Purkinje cell (primary cell): ENCODE data around the gene CPD. TPM values are rescaled to one million over a fixed set of nuclear protein-coding genes. Genes with fewer than 3 reads are reported as not detected.

Experiments used
- polyA plus RNA-seq: library from polyadenylated mRNA; unstranded; fragments of >200 nt; fragmentation: Nextera tagmentation; gene quantifications from 2 replicates; pipeline ENCODE4 v1.2.1, GENCODE V29; 2014

CPD gene
- polyA plus RNA-seq = 14.3 and 15.2 TPM in 2 replicates

DNA sequence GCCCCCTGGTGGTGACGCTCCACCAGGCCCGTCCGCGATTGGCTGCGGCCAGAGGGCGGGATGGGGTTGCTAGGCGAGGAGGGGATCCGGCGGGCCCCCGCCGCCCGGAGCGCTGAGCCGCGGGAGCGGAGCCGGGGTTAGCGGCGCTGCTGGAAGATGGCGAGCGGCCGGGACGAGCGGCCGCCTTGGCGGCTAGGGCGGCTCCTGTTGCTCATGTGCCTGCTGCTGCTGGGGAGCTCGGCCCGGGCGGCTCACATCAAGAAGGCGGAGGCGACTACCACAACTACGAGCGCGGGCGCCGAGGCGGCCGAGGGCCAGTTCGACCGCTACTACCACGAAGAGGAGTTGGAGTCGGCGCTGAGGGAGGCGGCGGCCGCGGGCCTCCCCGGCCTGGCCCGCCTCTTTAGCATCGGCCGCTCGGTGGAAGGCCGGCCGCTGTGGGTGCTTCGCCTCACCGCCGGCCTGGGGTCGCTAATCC lies at the start of gene CPD:
Gene CPD, plus strand, starts transcription at position 103 of the 478 bp plus-strand sequence. Its CDS starts 54 bp downstream, at position 157.

GRCh38 chr17:30333503-30334360 lies 45.0 kb upstream of the CPD start, which contains the start of gene TMIGD1:
TMIGD1 (minus strand) TSS chr17:30334057; CDS start chr17:30332133, 1,924 bp downstream.

DNA sequence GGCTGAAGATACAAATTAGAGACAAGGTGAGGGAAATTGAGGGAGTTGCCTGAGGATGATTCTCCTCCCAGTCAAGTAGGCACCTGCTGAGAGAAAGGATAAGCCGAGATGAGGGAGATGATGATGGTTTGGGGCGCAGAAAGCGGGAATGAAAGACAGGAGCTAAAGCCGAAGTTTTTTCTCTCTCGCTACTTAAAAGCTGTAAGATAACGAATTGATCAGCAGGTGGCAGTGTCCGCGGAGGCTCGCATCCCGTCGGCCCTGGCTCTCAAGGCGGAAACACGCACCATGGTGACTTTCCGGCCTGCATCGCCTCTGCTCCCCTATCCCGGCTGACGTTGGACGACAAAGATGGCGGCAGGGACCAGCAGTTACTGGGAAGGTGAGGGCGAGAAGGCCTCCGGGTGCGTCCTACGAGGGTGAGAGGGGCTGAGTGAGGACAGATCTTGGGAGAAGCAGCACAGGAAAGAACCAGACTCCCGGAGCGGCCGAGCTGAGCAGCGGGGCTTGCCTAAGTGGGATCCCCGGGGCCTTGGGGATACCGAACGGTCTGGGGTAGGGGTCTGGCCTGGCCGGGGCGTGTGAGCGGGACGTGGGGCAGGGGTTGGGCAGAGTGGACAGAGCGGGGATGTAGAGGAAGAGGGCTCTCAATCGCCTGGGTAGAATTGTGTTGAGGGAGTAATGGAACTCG lies 98.5 kb downstream of the CPD start, which contains the start of gene GOSR1:
Gene GOSR1, plus strand, starts transcription at position 326 of the 691 bp plus-strand sequence. Its CDS starts 26 bp downstream, at position 352.

Other genes with a start within 250 kb of the CPD start
- gene SLC6A4, start 143.2 kb upstream of the CPD start, polyA plus RNA-seq = not detected in 2 replicates
- 2.5 and 7.5 TPM in 2 replicates for gene BLMH, start 87.0 kb upstream of the CPD start, polyA plus RNA-seq
- gene TMIGD1, start 44.9 kb upstream of the CPD start, polyA plus RNA-seq = not detected in 2 replicates
- 84.0 and 84.1 TPM in 2 replicates for gene GOSR1, start 98.5 kb downstream of the CPD start, polyA plus RNA-seq